Psoas muscle (tissue), 8 donors: ENCODE data around the gene FMOD. TPM values are rescaled to one million over a fixed set of nuclear protein-coding genes. Genes with fewer than 3 reads are reported as not detected.

Source experiments
- ATAC-seq, 4 donors: fragments of 200-7000 bp; cut with Tn5 transposase; one replicate each; pipeline ENCODE4 v1.9.1; 2020; ENCODE audit warnings: moderate library complexity in 3 of 4, mild to moderate bottlenecking in 2 of 4
- DNase-seq, 2 donors: peaks; one replicate each; pipeline ENCODE4 v3.0.0-alpha.2; 2020
- H3K27ac ChIP-seq: fragments of 200-600 bp; one replicate; pipeline ENCODE4 v1.8.0; 2022
- H3K27me3 ChIP-seq, 3 donors: fragments of 200-600 bp in 1 of 3; one replicate each; pipeline versions ENCODE4 v1.6.1 to v1.8.0; 2013 to 2022; ENCODE audit warnings: low read length in 2 of 3, mild to moderate bottlenecking in 2 of 3, moderate library complexity in 1 of 3; ENCODE audit not compliant: insufficient read depth in 3 of 3
- H3K36me3 ChIP-seq, 2 donors: fragments of 200-600 bp in 1 of 2; one replicate each; pipeline versions ENCODE4 v1.6.1 to v1.8.0; 2013 to 2022; ENCODE audit warnings: low read depth in 1 of 2, mild to moderate bottlenecking in 1 of 2, moderate library complexity in 1 of 2; ENCODE audit not compliant: insufficient read depth in 1 of 2
- H3K4me1 ChIP-seq: fragments of 200-600 bp; one replicate; pipeline ENCODE4 v1.8.0; 2022
- H3K4me3 ChIP-seq: fragments of 200-600 bp; one replicate; pipeline ENCODE4 v1.8.0; 2022; ENCODE audit warnings: mild to moderate bottlenecking
- H3K9me3 ChIP-seq: fragments of 200-600 bp; one replicate; pipeline ENCODE4 v1.8.0; 2022
- WGBS, 3 donors: extraction: QIAGEN DNeasy Blood & Tissue Kit; methylation state at CpG; one replicate each; pipeline versions ENCODE4 v1.1.6 to v1.1.7; 2013; 5-methylcytosine and 5-hydroxymethylcytosine counted together
- intact Hi-C, 2 donors: fragments of 100-400 bp; cut with DNase I; formaldehyde crosslinking; loops; one replicate each; pipeline versions ENCODE4 v1.11.0 to v1.14.2; 2022
- polyA plus RNA-seq, 3 donors: library from polyadenylated mRNA; stranded (reverse); fragments of 200-250 nt; gene quantifications; one replicate each; pipeline ENCODE4 v1.2.3, GENCODE V29; 2013
- total RNA-seq, 4 donors: library from RNA; stranded (reverse); fragmentation: NEBNext Ultra II Directional in 2 of 4; extraction: Animal tissue kit (Norgen Biotek cat#: 25700) in 2 of 4; gene quantifications; one replicate each; pipeline versions ENCODE4 v1.2.1 to v1.2.4, GENCODE V29; 2021 to 2023
- TF ChIP-seq, protein P1 (sequence below): fragments of 200-600 bp; IDR thresholded peaks from one replicate; pipeline ENCODE4 v1.8.0; 2022; ENCODE audit warnings: antibody characterized with exemption
- donor health status: healthy with polysubstance abuse.
- donor health status: DM: no; HTN: no; CAD: no; lungs with moderate emphysema.
- donor health status: Bipolar disorder and iron deficiency.
- donor health status: healthy.
- donor health status: DM: yes; HTN: yes; CAD: no.
- donor health status: DM: no; HTN: no; CAD: no.
- donor health status: DM: no; HTN: no; CAD: no.
- donor health status: DM: yes; HTN: yes; CAD: no.

Gene FMOD
- total and polyA plus RNA-seq, 7 donors = 3.0 to 9.6 (median 4.6) TPM

DNA sequence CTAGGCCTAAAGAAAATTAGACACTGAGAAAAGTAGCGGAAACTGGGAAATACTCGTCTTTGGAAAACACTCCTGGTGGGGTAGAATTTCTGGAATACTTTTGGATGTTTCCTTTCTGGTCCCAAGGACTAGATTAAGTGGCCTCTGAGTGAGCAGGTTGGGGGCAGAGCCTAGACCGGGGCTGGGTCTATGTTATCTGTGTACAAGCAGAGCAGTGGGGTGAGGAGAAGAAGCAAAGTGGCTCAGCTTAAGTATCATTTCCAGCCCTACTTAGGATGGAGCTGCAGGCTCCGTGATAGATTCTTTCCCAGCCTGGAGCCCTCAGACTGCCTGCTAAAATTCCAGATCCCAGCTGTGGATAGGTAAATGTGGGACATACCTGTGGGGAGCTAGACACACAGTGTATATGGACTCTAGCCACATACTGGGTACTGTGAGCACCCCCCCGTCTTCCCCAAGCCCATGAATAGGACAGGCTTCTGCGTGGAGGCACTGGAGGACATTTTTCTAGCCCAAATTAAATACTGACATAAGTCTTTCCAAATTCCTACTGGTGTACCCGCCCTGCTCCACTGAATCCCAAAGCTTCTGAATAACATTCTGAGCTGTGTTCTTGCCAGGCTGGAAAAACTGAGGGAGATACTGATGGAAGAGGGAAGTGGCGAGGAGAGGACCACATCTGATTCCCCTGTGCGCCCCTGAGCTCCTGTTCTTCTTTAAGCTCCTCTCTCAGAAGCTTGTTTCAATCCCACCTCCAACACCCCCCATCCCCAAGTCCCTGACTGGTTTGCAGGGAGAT is 6.8 kb downstream of the FMOD start:
- no peak for ATAC-seq
- Histone ChIP-seq H3K27ac (no peak overlapping the region), H3K27me3 (peaks cover 0 to 5% (median 0%) of the 10 kb centered on the region in 3 donors), H3K9me3 (no peaks in the 10 kb centered on the region), H3K4me1 (no peaks in the 10 kb centered on the region), H3K36me3 (no peaks in the 10 kb centered on the region), H3K4me3 (no peak overlapping the region)
- intact Hi-C loops = loop anchor here in 1 of 2 donors (5.0 kb wide), 1 partner anchor 358 kb away; no protein-coding TSS in a partner anchor
- TF ChIP-seq, protein P1, sequence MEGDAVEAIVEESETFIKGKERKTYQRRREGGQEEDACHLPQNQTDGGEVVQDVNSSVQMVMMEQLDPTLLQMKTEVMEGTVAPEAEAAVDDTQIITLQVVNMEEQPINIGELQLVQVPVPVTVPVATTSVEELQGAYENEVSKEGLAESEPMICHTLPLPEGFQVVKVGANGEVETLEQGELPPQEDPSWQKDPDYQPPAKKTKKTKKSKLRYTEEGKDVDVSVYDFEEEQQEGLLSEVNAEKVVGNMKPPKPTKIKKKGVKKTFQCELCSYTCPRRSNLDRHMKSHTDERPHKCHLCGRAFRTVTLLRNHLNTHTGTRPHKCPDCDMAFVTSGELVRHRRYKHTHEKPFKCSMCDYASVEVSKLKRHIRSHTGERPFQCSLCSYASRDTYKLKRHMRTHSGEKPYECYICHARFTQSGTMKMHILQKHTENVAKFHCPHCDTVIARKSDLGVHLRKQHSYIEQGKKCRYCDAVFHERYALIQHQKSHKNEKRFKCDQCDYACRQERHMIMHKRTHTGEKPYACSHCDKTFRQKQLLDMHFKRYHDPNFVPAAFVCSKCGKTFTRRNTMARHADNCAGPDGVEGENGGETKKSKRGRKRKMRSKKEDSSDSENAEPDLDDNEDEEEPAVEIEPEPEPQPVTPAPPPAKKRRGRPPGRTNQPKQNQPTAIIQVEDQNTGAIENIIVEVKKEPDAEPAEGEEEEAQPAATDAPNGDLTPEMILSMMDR = no peak
- 84 to 87% (median 85%) methylated on average over 9 of the region's 9 CpGs for WGBS, 3 donors
- DNase-seq = no peak

DNA sequence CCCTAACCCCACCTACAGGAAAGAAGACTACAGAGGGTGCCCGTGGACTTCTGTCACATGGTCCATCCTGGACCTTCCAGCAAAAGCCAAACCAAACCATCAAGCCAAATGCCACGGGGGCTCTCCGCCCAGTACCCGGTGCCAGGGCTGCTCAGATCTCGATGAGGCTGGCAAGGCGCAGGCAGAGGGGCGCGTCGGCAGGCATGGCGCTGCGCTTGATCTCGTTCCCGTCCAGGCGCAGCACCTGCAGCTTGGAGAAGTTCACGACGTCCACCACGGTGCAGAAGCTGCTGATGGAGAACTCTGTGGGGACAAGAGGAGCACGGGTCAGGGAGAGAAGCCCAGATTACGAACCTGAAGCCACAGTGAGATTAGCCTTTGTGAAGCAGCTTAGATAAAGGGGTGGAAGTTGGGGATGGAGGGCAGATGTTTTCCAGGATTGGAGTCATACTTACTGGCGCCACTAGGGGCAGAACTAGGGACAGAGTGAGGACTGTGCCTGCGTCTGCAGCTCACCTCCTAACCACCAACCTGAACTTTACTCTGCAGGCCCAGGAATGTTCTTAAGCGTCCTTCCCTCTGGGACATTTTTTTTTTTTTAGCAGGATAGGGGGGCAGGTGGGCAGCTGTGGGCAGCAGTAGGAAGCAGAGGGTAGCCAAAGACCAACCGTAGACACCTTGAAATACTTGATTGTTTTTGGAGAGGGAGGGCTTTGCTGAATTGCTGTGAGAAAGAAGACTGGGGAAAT is 8.6 kb downstream of the FMOD start:
- ATAC-seq (peak; percentile 63 to 74 (median 66)), DNase-seq (no peak)
- Histone ChIP-seq H3K9me3 (no peaks in the 10 kb centered on the region), H3K27me3 (peaks cover 0 to 4% (median 0%) of the 10 kb centered on the region in 3 donors), H3K27ac (no peak overlapping the region), H3K4me1 (peaks cover 3% of the 10 kb centered on the region), H3K4me3 (no peak overlapping the region), H3K36me3 (no peaks in the 10 kb centered on the region)
- TF ChIP-seq, protein P1 = peak; percentile 61
- intact Hi-C loops = loop anchor here in 1 of 2 donors (5.0 kb wide), 1 partner anchor 360 kb away; no protein-coding TSS in a partner anchor
- WGBS, 3 donors = 40 to 55% (median 41%) methylated on average over 23 of the region's 23 CpGs

DNA sequence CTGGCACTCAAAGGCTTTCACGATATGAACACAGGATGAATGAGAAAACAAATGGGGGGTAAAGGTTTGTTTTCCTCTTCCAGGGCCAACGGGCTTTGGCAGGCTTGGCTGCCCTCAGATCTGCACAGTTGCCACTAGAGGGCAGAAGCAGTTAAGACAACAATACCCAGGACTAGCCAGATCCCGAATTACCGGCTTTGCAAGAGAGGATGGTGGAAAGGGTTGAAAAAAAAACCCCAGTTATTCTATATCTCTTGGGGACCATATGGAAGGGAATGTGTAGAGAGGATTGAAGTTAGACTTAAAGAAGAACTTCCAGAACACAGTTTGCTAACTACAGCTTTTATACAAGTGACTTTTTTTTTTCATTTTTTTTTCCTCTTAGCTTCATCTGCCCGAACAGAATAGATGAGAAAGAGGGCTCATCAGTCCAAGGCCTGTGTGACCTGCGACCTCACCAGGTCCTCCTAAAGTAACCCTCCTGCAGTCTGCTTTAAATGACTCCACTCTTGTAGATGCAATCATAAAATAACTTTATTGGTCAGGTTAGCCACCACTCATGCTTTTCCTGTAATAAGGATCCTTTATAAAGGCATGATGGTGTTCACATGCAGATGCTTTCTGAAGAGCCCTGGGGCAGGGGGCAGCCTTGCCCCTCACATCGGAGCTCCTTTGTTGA is 10.7 kb downstream of the FMOD start:
- no peaks in the 10 kb centered on the region for H3K36me3 ChIP-seq
- ATAC-seq (peak; percentile 69 to 79 (median 78)), DNase-seq (peak; percentile 57 to 74)
- 15 to 21% (median 17%) methylated on average over 7 of the region's 7 CpGs for WGBS, 3 donors
- intact Hi-C loops = loop anchor here (2.0 to 5.0 kb wide), 3 partner anchors 69 to 362 kb away; no protein-coding TSS in a partner anchor
- no peak overlapping the region for H3K27ac ChIP-seq
- H3K4me1 ChIP-seq = peaks cover 11% of the 10 kb centered on the region
- H3K9me3 ChIP-seq = no peaks in the 10 kb centered on the region
- H3K4me3 ChIP-seq = no peak overlapping the region
- no peaks in the 10 kb centered on the region for H3K27me3 ChIP-seq
- TF ChIP-seq, protein P1 = peak; percentile 90

DNA sequence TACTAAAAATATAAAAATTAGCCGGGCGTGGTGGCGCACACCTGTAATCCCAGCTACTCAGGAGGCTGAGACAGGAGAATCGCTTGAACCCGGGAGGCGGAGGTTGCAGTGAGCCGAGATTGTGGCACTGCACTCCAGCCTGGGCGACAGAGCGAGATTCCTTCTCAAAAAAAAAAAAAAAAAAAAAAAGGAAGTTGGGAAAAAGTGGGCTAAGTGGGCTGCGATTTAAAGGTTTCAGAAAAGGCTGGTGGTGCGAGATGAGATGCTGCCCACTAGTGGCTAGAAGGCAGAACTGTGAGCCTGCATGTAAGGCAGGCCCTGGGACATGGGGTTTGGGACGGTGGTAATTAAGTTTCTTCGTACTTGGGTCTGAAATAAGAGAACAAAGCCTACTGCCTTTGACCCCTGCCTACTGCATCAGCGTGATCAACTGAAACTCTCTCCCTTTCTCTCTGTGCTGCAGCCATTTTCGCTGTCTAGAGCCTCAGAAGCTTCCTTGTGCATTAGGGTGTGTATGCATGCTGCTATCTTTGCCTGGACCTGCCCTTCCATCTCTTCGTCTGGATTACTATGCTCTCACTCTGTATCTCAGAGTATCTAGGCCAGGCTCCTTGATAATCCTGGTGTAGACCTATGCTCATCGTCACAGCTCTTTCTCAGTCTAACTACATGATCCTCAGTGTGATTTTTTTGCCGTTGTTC is 12.4 kb downstream of the FMOD start:
- Histone ChIP-seq H3K9me3 (no peaks in the 10 kb centered on the region), H3K27me3 (no peaks in the 10 kb centered on the region), H3K27ac (no peak overlapping the region), H3K36me3 (no peaks in the 10 kb centered on the region), H3K4me1 (peaks cover 11% of the 10 kb centered on the region), H3K4me3 (no peak overlapping the region)
- 50 to 66% (median 52%) methylated on average over 17 to 18 of the region's 18 CpGs for WGBS, 3 donors
- DNase-seq (peak; percentile 49 to 67), ATAC-seq (peak; percentile 41 to 78 (median 58))
- intact Hi-C loops = loop anchor here in 1 of 2 donors (2.0 kb wide), 1 partner anchor 66 kb away; no protein-coding TSS in a partner anchor
- TF ChIP-seq, protein P1 = peak; percentile 85
